ENCODE results near the gene C15orf39. TPM values are rescaled to one million over a fixed set of nuclear protein-coding genes. Genes with fewer than 3 reads are reported as not detected.

C15orf39 gene
- total RNA-seq, 3 donors from 2014 or later = 7.7 to 17.4 (median 11.5) TPM

DNA sequence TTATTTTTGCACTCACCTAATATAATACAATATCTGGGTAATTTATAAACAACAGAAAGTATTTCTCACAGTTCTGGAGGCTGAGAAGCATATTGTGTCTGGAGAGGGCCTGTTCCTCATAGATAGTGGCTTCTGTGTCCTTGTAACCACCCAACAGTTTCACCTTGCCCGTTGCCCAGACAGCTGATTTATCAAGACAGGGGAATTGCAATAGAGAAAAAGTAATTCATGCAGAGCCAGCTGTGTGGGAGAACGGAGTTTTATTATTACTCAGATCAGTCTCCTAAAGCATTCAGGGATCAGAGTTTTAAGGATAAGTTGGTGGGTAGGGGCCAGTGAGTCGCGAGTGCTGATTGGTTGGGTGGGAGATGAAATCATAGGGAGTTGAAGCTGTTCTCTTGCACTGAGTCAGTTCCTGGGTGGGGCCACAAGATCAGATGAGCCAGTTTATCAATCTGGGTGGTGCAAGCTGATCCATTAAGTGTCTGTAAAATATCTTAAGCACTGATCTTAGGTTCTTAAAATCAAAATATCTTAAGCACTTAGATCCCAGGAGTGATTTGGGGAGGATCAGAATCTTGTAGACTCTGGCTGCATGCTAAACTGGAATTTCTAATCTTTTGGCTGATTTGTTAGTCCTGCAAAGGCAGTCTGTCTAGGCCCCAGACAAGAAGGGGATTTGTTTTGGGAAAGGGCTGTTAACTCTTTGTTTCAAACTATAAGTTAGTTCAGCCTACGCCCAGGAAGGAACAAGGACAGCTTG, 33.9 kb upstream of the C15orf39 start:
- Histone ChIP-seq H3K27ac (no peak overlapping the region), H3K36me3 (no peaks in the 10 kb centered on the region), H3K9me3 (no peaks in the 10 kb centered on the region), H3K27me3 (no peaks in the 10 kb centered on the region), H3K4me3 (no peak overlapping the region), H3K4me1 (no peaks in the 10 kb centered on the region)
- no peak for TF ChIP-seq POLR2A (IDR thresholded peaks at IDR 0.05)
- TF ChIP-seq, protein P1, sequence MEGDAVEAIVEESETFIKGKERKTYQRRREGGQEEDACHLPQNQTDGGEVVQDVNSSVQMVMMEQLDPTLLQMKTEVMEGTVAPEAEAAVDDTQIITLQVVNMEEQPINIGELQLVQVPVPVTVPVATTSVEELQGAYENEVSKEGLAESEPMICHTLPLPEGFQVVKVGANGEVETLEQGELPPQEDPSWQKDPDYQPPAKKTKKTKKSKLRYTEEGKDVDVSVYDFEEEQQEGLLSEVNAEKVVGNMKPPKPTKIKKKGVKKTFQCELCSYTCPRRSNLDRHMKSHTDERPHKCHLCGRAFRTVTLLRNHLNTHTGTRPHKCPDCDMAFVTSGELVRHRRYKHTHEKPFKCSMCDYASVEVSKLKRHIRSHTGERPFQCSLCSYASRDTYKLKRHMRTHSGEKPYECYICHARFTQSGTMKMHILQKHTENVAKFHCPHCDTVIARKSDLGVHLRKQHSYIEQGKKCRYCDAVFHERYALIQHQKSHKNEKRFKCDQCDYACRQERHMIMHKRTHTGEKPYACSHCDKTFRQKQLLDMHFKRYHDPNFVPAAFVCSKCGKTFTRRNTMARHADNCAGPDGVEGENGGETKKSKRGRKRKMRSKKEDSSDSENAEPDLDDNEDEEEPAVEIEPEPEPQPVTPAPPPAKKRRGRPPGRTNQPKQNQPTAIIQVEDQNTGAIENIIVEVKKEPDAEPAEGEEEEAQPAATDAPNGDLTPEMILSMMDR (IDR thresholded peaks at IDR 0.05) = no peak
- intact Hi-C loops (cut with DNase I; ENCODE audit: low total_unique reads) = no loop called here
- peak in 1 of 2 donors; percentile 0 for DNase-seq (ENCODE audit: low spot score in 2 of 2)

DNA sequence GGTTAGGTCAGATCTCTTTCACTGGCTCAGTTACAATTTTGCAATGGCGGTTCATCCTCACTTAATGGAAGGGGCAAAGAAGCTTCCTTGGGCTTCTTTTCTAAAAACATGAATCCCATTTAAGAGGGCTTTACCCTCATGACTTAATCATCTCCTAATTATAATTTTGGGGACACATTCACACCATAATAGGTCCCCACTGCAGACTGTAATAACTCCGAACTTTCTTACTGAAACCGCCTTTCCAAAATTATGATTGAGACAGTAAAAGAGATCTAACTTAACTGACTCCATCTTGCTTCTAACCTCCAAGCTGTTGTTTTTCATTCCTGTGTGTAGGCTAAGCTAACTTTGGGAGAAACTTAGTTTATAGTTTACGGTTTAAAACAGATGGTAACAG, 33.3 kb upstream of the C15orf39 start:
- TF ChIP-seq, protein P1 (IDR thresholded peaks at IDR 0.05) = no peak
- no peak for TF ChIP-seq POLR2A (IDR thresholded peaks at IDR 0.05)
- no peak for TF ChIP-seq POLR2AphosphoS5 (IDR thresholded peaks at IDR 0.05)
- no peak overlapping the region for H3K27ac ChIP-seq
- intact Hi-C loops (cut with DNase I; ENCODE audit: low total_unique reads) = no loop called here
- H3K4me3 ChIP-seq = no peak overlapping the region
- DNase-seq (ENCODE audit: low spot score in 2 of 2) = no peak
- no peaks in the 10 kb centered on the region for H3K9me3 ChIP-seq
- no peaks in the 10 kb centered on the region for H3K4me1 ChIP-seq
- no peaks in the 10 kb centered on the region for H3K36me3 ChIP-seq
- H3K27me3 ChIP-seq = no peaks in the 10 kb centered on the region

DNA sequence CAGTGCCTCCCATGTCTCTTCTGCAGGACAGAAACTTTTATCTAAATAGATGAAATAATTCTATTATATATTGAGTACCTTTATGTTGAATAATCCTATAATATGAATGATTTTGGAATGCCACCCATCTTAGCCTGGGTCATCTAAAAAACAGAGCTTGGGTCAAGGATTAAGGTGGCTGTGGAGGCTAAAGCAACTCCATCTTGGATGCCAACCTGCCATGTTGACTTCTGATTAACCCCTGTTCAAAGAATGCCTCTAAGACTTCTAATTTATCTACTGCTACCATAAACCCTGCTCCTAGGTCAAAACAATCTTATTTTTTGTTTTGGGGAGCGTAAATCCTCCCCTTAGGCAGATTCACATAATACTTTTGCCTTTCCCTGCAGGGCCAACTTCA, 31.5 kb upstream of the C15orf39 start:
- Histone ChIP-seq H3K36me3 (no peaks in the 10 kb centered on the region), H3K4me1 (no peaks in the 10 kb centered on the region), H3K4me3 (no peak overlapping the region), H3K9me3 (no peaks in the 10 kb centered on the region), H3K27me3 (no peaks in the 10 kb centered on the region), H3K27ac (no peak overlapping the region)
- TF ChIP-seq POLR2AphosphoS5 (IDR thresholded peaks at IDR 0.05) = no peak
- no peak for TF ChIP-seq POLR2A (IDR thresholded peaks at IDR 0.05)
- TF ChIP-seq, protein P1 (IDR thresholded peaks at IDR 0.05) = no peak
- intact Hi-C loops (cut with DNase I; ENCODE audit: low total_unique reads) = no loop called here
- no peak for DNase-seq (ENCODE audit: low spot score in 2 of 2)

DNA sequence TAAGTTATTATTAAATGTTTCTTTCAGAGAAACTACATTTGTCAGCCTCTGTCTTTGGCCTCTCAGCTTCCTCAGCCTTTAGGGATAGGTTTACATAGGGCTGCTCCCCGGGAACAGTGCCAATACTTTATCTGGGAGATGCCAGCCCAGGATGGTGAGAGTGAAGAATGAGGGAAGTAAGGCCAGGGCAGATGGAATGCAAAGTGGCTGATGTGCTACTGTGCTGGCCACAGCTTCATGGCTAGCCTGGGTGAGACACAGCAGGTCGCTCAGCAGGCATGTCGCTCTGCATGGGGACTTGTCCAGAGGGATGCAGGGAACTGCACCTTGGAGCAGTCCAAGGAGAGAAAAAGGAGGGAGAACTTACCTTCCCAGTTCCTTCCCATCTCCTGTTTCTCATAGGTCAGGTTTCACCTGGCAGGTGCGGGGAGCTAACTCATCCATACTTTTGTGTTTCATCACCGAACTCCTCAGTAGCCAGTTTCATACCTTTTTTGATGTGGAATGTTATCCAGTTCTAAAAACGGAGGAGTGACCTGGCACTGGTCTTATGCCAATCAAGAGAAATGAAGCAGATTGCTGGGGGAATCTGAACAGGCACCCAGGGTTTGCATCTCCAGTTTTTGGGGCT, 30.9 kb upstream of the C15orf39 start:
- H3K4me3 ChIP-seq = no peak overlapping the region
- no peaks in the 10 kb centered on the region for H3K36me3 ChIP-seq
- TF ChIP-seq, protein P1 (IDR thresholded peaks at IDR 0.05) = no peak
- H3K27me3 ChIP-seq = no peaks in the 10 kb centered on the region
- intact Hi-C loops (cut with DNase I; ENCODE audit: low total_unique reads) = no loop called here
- H3K27ac ChIP-seq = no peak overlapping the region
- H3K4me1 ChIP-seq = no peaks in the 10 kb centered on the region
- no peak for DNase-seq (ENCODE audit: low spot score in 2 of 2)
- H3K9me3 ChIP-seq = no peaks in the 10 kb centered on the region

DNA sequence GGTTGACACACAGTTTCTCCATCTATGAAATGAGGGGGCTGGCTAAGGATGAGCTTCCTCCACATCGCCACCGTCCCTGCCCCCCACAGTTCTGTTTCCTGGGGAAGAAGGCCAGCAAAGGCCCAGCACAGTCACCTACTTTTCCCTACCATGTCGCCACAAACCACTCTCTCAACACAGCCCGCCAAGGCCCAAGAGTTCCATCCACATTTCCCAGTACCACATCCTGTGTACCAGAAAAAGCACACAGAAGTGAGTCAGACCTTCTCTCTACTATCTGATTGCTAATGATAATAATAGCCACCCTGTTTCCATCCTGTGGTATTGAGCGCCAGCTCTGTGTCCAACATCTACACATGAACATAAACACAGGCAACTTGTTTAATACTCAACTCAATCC, 30.3 kb upstream of the C15orf39 start:
- no peaks in the 10 kb centered on the region for H3K9me3 ChIP-seq
- DNase-seq (ENCODE audit: low spot score in 2 of 2) = no peak
- intact Hi-C loops (cut with DNase I; ENCODE audit: low total_unique reads) = no loop called here
- no peaks in the 10 kb centered on the region for H3K27me3 ChIP-seq
- TF ChIP-seq POLR2AphosphoS5 (IDR thresholded peaks at IDR 0.05) (no peak), POLR2A (IDR thresholded peaks at IDR 0.05) (no peak)
- TF ChIP-seq, protein P1 (IDR thresholded peaks at IDR 0.05) = no peak
- H3K4me1 ChIP-seq = peaks cover 0 to 4% of the 10 kb centered on the region in 2 donors
- no peak overlapping the region for H3K27ac ChIP-seq
- no peaks in the 10 kb centered on the region for H3K36me3 ChIP-seq
- H3K4me3 ChIP-seq = no peak overlapping the region

Measured in breast epithelium (tissue), 4 donors.